Raji (cell line): ENCODE measurements around the gene GGNBP2.

Experiments
- POLR2A ChIP-seq: IDR thresholded peaks from 2 replicates; pipeline ENCODE4 v1.6.1; 2011; ENCODE audit warnings: low read depth, low read length, control low read depth; ENCODE audit not compliant: insufficient read depth

Gene GGNBP2

GRCh38 chr17:36627101-36627500 lies 82.4 kb downstream of the GGNBP2 start:
- TF ChIP-seq POLR2A = no peak

GRCh38 chr17:36628576-36628975 lies 83.9 kb downstream of the GGNBP2 start:
- no peak for TF ChIP-seq POLR2A

GRCh38 chr17:36629252-36629847 lies 84.6 kb downstream of the GGNBP2 start:
- no peak for TF ChIP-seq POLR2A

- no peak for TF ChIP-seq POLR2A
Observed at GRCh38 chr17:36629970-36630502, 85.3 kb downstream of the GGNBP2 start.

DNA sequence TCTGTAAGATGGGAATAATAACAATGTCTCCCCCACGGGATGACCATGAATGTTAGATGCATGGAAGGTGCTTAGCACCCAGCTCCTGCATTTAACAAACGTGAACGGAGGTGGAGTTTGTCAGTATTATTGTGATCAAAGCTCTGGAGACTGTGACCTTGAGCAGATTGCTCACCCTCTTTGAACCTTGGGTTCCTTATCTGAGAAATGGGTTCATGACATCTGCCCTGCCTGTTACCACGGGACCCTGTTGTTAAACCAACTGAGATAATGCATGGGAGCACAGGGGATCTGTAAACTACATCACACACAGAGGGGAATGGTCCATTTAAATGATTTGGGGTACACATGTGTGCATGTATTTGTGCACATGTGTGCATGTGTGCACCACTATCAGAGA lies 86.3 kb downstream of the GGNBP2 start:
- no peak for TF ChIP-seq POLR2A

DNA sequence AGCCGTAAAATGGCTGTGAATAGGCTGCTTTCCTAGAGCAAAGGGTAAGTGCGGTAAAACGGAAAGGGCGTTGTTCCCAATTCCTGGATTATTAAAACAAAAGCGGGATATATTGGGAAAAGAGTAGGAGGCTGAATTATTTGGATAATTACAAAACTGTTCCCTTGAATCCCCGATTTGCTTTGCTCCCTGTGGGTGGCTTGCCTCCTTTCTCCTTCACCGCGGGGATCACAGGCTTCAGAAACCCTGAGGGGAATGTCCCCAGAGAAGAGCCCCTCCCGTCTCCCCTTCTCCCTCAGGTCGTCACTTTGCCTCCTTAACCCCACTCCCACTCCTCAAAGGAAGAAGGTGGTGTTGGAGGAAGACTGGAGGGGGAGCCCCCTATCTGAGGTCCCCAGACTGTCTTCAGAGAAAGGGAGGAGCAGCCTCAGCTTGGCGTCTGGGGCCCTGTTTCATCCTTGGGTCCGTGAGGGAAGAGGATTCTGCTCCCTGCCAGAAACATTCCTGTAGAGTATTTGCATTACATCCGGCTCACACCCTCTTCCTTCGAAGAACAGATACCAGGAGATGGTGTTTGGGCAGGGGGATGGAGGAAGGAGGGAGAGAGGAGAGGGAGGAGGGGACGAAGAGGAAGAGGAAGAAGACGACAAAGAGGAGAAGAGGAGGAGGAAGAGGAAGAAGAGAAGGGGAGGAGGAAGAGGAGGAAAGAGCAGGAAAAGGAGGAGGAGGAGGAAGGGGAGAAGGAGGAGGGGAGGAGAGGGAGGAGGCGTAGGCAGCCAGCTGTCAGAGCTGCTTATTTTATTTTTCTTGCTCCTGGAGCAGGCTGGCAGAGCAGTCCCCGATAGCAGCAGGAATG lies 88.4 kb downstream of the GGNBP2 start:
- TF ChIP-seq POLR2A = no peak
